GM19099 (cell line): ENCODE measurements around the gene ARHGAP22.

Source experiments
- POLR2A ChIP-seq: IDR thresholded peaks from 3 replicates; pipeline ENCODE4 v1.6.1; 2011; ENCODE audit warnings: low read depth; ENCODE audit not compliant: insufficient read length; ENCODE audit errors: extremely low read depth

The ARHGAP22 gene

DNA sequence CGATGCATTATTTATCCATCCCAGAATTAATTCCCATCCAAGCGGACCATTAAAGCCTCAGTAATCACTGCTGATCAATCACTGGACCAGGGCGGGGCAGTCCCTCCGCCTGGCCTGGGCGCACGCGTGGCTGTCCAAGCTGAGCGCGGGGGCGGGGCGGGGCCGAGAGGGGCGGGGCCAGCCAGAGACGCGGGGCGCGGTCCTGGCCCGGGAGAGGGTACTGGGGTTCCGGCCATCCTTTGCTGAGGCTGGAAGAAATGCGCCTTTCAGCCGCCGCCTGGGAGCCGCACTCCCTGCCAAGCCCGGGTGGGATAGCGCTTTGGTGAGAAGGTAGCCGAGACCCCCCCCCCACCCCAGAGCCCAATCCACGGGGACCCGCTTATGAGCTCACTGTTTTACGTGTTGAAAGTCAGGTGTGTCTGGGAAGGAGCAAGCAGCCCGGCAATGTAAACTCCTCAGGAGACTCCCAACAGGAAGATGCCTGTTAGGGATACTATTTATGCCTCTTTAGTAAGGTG lies at the start of gene ARHGAP22:
ARHGAP22 (minus strand) TSS at position 83 of the 518 bp plus-strand sequence. CDS start 277 bp downstream, outside the sequence.
- no peak for TF ChIP-seq POLR2A

- TF ChIP-seq POLR2A = no peak
Observed at GRCh38 chr10:48653944-48654698, 49.2 kb upstream of the ARHGAP22 start.

- no peak for TF ChIP-seq POLR2A
Observed at GRCh38 chr10:48653347-48653746, 48.5 kb upstream of the ARHGAP22 start.

DNA sequence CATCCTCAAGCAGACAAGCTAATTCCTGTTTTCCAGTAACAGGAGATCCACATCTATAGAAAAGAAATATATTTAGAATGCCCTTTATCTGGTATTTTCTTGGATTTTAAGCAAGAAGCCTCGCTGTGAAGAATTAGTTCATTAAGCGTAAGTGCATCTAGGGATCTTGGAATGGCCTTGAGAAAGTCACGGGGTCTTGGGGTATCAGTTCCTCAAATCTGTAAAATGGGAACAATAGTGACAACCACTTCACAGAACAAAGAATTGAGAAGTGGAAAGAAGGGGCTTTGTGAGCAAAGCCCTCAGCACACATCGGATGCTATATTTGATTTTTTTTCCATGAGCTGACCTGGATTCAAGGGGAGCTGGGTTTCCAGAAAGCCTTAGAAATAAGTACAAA lies 47.5 kb upstream of the ARHGAP22 start:
- TF ChIP-seq POLR2A = no peak

DNA sequence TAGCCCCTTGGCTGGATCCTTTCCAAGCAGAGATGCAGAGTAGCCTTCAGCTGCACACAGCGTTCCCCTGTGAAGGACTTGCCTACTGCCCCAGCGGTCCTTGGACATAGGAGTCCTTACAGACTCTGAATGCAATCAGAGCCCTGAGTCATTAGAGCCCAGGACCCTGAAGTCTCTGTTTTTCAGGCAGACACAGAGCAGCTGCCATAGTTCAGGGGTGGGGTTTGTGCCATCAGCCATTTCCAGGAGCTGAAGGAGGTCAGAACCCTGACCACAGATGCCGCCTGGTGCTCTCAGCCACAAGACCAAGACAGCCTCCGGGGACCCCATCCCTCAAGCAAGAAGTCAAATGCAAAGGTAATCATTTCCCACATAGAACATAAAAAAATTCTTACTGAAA lies 47.0 kb upstream of the ARHGAP22 start:
- no peak for TF ChIP-seq POLR2A

- TF ChIP-seq POLR2A = no peak
Observed at GRCh38 chr10:48651293-48651692, 46.4 kb upstream of the ARHGAP22 start.

- no peak for TF ChIP-seq POLR2A
Observed at GRCh38 chr10:48649349-48649944, 44.6 kb upstream of the ARHGAP22 start.

GRCh38 chr10:48648172-48648942 lies 43.5 kb upstream of the ARHGAP22 start:
- no peak for TF ChIP-seq POLR2A

GRCh38 chr10:48645600-48645999 lies 40.7 kb upstream of the ARHGAP22 start:
- no peak for TF ChIP-seq POLR2A

DNA sequence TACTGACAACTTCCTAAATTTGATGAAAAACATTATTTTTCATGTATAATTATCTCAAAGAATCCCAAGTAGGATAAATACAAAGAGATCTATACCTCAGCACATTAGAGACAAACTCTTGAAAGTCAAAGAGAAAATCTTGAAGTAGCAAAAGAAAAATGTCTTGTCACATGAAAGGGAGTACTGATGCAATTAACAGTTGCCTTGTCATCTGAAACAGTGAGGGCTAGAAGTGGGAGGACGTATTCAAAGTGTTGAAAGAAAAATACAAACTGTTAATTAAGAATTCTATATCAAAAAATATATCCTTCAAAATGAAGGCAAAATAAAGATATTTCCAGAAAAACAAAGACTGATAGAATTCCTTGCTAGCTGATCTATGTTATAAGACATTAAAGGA lies 35.5 kb upstream of the ARHGAP22 start:
- TF ChIP-seq POLR2A = no peak

DNA sequence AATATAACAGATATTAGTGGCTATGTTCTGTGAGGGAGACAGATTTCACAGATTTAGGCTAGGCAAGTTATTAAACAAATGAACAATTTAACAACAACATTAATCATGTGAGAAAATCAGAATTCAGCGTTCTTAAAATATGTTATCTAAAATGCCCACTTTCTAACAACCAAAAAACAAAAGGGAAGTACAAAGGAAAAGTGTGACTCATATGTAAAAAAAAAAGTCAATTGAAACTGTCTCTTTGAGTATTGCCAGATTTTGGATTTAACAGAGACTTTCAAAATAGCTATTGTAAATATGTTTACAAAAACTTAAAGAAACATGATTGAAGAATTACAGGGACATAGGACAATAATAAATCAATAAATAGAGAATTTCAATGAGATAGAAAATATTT lies 34.8 kb upstream of the ARHGAP22 start:
- no peak for TF ChIP-seq POLR2A

DNA sequence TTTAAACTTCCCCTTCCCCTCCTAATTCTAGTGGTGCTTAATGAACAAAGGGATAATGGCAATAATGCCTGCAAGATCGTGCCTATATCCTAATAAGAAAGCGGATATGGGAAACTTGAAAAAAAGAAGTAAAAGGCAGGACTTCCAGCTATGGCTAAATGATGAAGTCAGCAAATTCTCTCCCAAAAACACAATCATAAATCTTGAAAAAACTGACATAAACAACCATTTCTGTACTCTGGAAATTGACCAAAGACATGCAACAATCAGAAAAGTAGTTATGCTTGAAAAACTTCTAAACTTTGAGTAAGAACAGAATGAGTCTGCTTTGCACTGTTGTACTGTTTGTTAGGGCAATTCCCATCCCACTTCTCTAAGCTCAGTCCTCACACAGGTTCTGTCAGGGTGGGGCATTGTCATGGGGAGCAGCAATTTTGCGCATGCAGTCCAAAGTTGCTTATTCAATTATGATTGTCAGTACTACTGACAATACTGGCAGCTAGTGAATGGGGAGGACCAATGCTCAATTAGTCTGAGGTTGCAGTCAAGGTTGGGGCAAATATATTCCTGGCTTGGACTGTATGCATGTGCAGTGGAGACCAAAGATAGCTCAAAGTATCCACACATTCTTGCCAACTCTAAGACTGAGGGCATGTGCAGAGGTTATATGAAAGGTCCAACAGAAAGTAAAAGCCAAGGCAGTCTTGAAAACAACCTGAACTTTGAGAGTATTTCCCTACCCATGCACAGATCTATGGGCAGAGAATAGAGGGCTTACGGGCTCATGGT lies 34.1 kb upstream of the ARHGAP22 start:
- no peak for TF ChIP-seq POLR2A

DNA sequence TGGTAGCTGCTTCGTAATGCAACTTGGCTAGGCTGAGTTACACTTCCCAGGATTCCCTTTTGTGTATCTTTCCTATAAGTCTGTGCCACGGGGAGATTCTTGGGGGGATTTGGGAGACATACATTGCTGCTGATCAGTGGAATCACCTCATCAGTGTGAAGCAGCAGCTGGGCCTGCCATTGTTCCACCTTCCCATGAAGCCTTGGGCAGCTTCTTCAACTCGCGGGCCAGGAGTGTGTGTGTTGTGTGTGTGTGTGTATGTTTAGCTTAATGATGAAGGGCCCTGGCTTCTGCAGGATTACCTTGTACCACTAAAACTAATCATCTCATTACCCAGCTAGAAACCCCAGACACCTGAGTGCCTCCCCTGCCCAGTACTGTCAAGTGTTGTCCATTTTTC lies 33.3 kb upstream of the ARHGAP22 start:
- TF ChIP-seq POLR2A = no peak

DNA sequence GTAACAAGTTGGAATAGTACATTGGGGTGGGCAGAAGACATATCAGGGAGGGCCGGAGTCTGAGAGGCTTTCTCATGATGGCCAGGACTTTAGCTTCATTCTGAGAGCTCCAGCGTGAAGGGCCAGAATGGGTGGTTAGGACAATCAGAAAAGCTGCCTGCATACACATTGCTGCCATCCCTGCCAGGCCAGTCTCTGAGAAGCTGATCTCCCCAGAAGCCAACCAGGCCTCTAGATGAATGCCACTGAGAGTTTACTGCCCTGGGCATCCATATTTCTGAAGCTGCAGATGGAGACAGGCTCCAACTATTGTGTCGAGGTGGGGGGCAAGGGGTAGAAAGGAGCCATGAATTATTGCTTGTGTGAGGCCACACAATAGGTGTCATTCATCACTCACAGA lies 32.0 kb upstream of the ARHGAP22 start:
- no peak for TF ChIP-seq POLR2A

DNA sequence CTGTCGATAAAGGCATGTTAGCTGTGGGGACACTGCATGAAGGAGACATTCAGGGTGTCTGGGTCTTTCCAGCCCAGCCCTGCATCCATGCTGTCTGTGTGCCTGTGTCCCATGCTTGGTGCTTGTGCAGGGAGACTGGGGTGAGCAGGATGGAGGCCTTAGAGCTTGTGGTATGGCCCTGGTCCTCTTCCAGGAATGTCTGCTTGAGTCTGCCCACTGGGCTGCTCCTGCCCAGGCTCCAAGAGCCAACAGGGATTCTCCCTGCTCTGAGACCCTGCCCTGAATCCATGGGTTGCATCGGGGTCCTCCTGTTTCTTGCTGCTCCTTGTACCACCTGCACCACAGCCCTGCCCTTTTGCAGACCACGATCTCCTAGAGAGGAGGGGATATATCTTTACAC lies 31.4 kb upstream of the ARHGAP22 start:
- TF ChIP-seq POLR2A = no peak
